HepG2 (cell line): Measurements from ENCODE around the gene SUSD4. TPM values are rescaled to one million over a fixed set of nuclear protein-coding genes. Genes with fewer than 3 reads are reported as not detected.
A peak's percentile ranks its signal among the peaks of the same experiment; 100 is the strongest.

Experiments
- ATAC-seq: fragments of 200-7000 bp; cut with Tn5 transposase; 3 replicates; pipeline ENCODE4 v1.9.1; 2020; ENCODE audit warnings: mild to moderate bottlenecking, moderate library complexity
- BruUV-seq: library from RNA; stranded (reverse); fragments of 400-500 nt; replicated peaks from 2 replicates; lab custom pipeline; 2021; lab: Mats Ljungman, UMichigan
- CTCF ChIA-PET: fragments of 300-600 bp; formaldehyde crosslinking; extraction: SDS; loops from one replicate; lab custom pipeline; 2021; ENCODE audit warnings: low total read pairs, inconsistent platforms, low intra/inter-chr PET ratio; lab: Yijun Ruan, JAX
- POLR2A ChIA-PET: fragments of 350-600 bp; sonication (Branson Sonifier 250); formaldehyde crosslinking; loops from one replicate; lab custom pipeline; 2020; ENCODE audit warnings: antibody characterized with exemption, inconsistent platforms; lab: Yijun Ruan, JAX
- DNase-seq: peaks from one replicate; pipeline ENCODE4 v3.0.0-alpha.2; 2015; ENCODE audit warnings: low spot score
- FAIRE-seq: peaks from 3 replicates; lab custom pipeline; 2011; peaks lifted over from hg19 to GRCh38; lab: Jason Lieb, UNC
- H2AFZ ChIP-seq: one replicate; pipeline ENCODE4 v1.6.1; 2011; ENCODE audit warnings: low read length, inconsistent platforms
- H3K27ac ChIP-seq: fragments of 300-600 bp; 3 replicates; pipeline ENCODE4 v1.8.0; 2011; ENCODE audit warnings: mixed run types, mild to moderate bottlenecking, mixed read lengths, low read length, inconsistent platforms; ENCODE audit not compliant: insufficient read depth; ENCODE audit errors: extremely low read length
- H3K27me3 ChIP-seq, 2 experiments: fragments of 200-600 bp in 1 of 2; 2 replicates in 1 of 2; 3 replicates in 1 of 2; pipeline versions ENCODE4 v1.6.0 to v1.8.0; 2011; ENCODE audit warnings: low read length in 2 of 2, mild to moderate bottlenecking in 2 of 2, moderate library complexity in 2 of 2, inconsistent platforms in 1 of 2; ENCODE audit not compliant: insufficient read depth in 2 of 2, control insufficient read depth in 1 of 2
- H3K36me3 ChIP-seq, 2 experiments: fragments of 200-600 bp in 1 of 2; replicated peaks in 1 of 2; 2 replicates in 1 of 2; 3 replicates in 1 of 2; pipeline versions ENCODE4 v1.5.1 to v1.8.0; 2011; ENCODE audit warnings: low read length in 2 of 2, inconsistent platforms in 1 of 2; ENCODE audit not compliant: insufficient read depth in 2 of 2, control insufficient read depth in 1 of 2
- H3K4me1 ChIP-seq: 2 replicates; pipeline ENCODE4 v1.5.1; 2012; ENCODE audit warnings: low read length, inconsistent platforms; ENCODE audit not compliant: insufficient read depth
- H3K4me2 ChIP-seq: 2 replicates; pipeline ENCODE4 v1.6.0; 2011; ENCODE audit warnings: low read depth, low read length, inconsistent platforms
- H3K4me3 ChIP-seq, 3 experiments: fragments of 200-600 bp in 1 of 3; sonication (generic), shearing (Covaris generic) in 1 of 3; replicated peaks in 1 of 3; 2 replicates each; pipeline ENCODE4 v1.5.1; 2011 to 2016; ENCODE audit warnings: low read length in 3 of 3, inconsistent platforms in 2 of 3, low read depth in 2 of 3, mild to moderate bottlenecking in 2 of 3, control low read depth in 1 of 3, mixed read lengths in 1 of 3; ENCODE audit not compliant: insufficient read depth in 1 of 3
- H3K79me2 ChIP-seq: one replicate; pipeline ENCODE4 v1.6.1; 2011; ENCODE audit warnings: low read length, inconsistent platforms; ENCODE audit not compliant: insufficient read depth
- H3K9ac ChIP-seq: 2 replicates; pipeline ENCODE4 v1.6.0; 2011; ENCODE audit warnings: mild to moderate bottlenecking, low read depth, low read length, inconsistent platforms; ENCODE audit not compliant: insufficient read depth
- H3K9me3 ChIP-seq: 2 replicates; pipeline ENCODE4 v1.5.1; 2012; ENCODE audit warnings: mild to moderate bottlenecking, low read length
- H4K20me1 ChIP-seq: 2 replicates; pipeline ENCODE4 v1.6.0; 2011; ENCODE audit warnings: inconsistent platforms, mild to moderate bottlenecking, low read length, moderate library complexity; ENCODE audit not compliant: insufficient read depth
- DRAP1 ChIP-seq: IDR thresholded peaks from 2 replicates; pipeline ENCODE4 v1.6.1; 2016; ENCODE audit warnings: missing genetic modification reagents, missing compliant biosample characterization
- MEIS2 ChIP-seq: sonication (generic); formaldehyde crosslinking; IDR thresholded peaks from 2 replicates; pipeline ENCODE4 v1.9.0; 2021; ENCODE audit warnings: mild to moderate bottlenecking, missing genetic modification reagents
- RFX5 ChIP-seq: IDR thresholded peaks from 2 replicates; pipeline ENCODE4 v1.6.1; 2011; ENCODE audit warnings: low read depth, low read length, improper control_type of control experiment
- ZNF10 ChIP-seq: sonication (generic); formaldehyde crosslinking; IDR thresholded peaks from 2 replicates; pipeline ENCODE4 v1.4.0; 2020; ENCODE audit warnings: mild to moderate bottlenecking, low read depth, missing genetic modification reagents, borderline replicate concordance
- ZNF263 ChIP-seq: sonication (generic); formaldehyde crosslinking; IDR thresholded peaks from 2 replicates; pipeline ENCODE4 v1.4.0; 2020; ENCODE audit warnings: missing genetic modification reagents
- WGBS: methylation state at CpG from one replicate; pipeline ENCODE4 v1.1.6; 2017; ENCODE audit warnings: low lambda C conversion rate; 5-methylcytosine and 5-hydroxymethylcytosine counted together
- in situ Hi-C: cut with HindIII; loops from 2 replicates; pipeline ENCODE4 v1.10.0; 2017; ENCODE audit warnings: low pct_unique_long_range_greater_than_20kb; ENCODE audit not compliant: extremely low pct_ligation_motif_present
- intact Hi-C: fragments of 100-400 bp; cut with micrococcal nuclease; formaldehyde crosslinking; loops from one replicate; pipeline ENCODE4 v1.10.0; 2022; ENCODE audit not compliant: unreplicated experiment
- polyA plus RNA-seq, 8 experiments: library from polyadenylated mRNA; depleted of rRNA in 3 of 8; stranded (reverse) in 7 of 8; unstranded in 1 of 8; fragments of >200 nt; fragmentation: Illumina TruSeq in 4 of 8; extraction: Trizol in 4 of 8; gene quantifications; 2 replicates each; pipeline versions ENCODE4 v1.2.1 to v1.2.3, GENCODE V29; 2011 to 2016; ENCODE audit warnings: low read depth in 4 of 8, missing spikeins in 1 of 8, mixed read lengths in 1 of 8; ENCODE audit not compliant: insufficient read depth in 1 of 8
- total RNA-seq, 5 experiments: library from RNA; depleted of rRNA; stranded (reverse); fragments of >200 nt; fragmentation: Illumina TruSeq; extraction: Trizol; gene quantifications; 2 replicates each; pipeline ENCODE4 v1.2.3, GENCODE V29; 2016; ENCODE audit warnings: low read depth in 1 of 5
- TF ChIP-seq, protein P1 (sequence below): fragments of 450-650 bp; IDR thresholded peaks from 2 replicates; pipeline ENCODE4 v1.6.1; 2016

Gene SUSD4
- total and polyA plus RNA-seq, 2 of the 13 experiments (the other 11 are each of a cell fraction or from before 2014, with no cell fraction given) = not detected

DNA sequence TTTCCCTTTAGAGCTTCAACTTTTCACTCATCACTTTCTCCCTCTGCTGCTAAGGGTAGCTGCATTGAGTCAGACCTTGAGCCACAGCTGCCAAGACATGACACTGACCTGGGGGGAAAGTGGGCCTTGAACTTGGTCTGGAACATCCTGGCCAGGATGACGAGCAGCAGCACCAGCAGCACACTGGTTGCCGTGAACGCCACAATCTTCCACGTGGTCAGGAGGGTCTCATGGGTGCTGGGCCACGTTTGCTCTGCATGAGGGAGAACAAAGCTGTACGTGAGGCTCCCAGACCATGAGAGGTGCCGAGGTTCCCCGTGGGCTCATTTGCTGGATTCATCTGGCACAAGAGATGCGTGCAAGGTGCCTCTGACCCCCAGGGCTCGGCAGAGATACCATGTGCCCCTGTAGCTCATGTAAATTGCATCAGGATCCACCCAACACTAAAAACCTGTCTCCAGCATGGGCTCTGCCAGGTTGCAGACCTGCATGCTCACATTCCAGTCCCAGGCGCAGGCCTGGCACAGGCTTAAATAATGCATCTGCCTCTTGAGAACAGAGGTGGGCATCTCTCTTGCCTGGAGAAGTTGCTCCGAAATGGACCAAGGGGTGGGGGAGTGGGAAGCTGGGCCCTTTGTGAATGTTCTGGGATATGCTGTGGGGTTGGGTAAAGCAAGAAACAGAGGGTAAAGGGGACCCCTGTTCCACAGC, 136.3 kb downstream of the SUSD4 start:
- Histone ChIP-seq H3K27ac (no peak overlapping the region), H3K79me2 (no peaks in the 10 kb centered on the region), H3K27me3 (peaks cover 0 to 6% of the 10 kb centered on the region in 2 experiments; a peak in 3 of 5 replicates), H3K4me3 (no peak overlapping the region), H3K9ac (no peak overlapping the region), H3K36me3 (no peaks in the 10 kb centered on the region), H3K9me3 (no peaks in the 10 kb centered on the region), H3K4me1 (no peaks in the 10 kb centered on the region), H3K4me2 (no peak overlapping the region), H2AFZ (no peak overlapping the region), H4K20me1 (no peaks in the 10 kb centered on the region)
- in situ Hi-C loops (no loop called here), intact Hi-C loops (no loop called here)
- WGBS = 9% methylated on average over 11 of the region's 12 CpGs
- no peak for DNase-seq
- no TSS peak for BruUV-seq
- ATAC-seq = no peak
- TF ChIP-seq ZNF10 (CRISPR knock-in tag) (no peak), RFX5 (no peak), ZNF263 (no peak), DRAP1 (CRISPR knock-in tag) (no peak), MEIS2 (no peak)
- TF ChIP-seq, protein P1, sequence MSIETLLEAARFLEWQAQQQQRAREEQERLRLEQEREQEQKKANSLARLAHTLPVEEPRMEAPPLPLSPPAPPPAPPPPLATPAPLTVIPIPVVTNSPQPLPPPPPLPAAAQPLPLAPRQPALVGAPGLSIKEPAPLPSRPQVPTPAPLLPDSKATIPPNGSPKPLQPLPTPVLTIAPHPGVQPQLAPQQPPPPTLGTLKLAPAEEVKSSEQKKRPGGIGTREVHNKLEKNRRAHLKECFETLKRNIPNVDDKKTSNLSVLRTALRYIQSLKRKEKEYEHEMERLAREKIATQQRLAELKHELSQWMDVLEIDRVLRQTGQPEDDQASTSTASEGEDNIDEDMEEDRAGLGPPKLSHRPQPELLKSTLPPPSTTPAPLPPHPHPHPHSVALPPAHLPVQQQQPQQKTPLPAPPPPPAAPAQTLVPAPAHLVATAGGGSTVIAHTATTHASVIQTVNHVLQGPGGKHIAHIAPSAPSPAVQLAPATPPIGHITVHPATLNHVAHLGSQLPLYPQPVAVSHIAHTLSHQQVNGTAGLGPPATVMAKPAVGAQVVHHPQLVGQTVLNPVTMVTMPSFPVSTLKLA = 0 out of 2 replicates have a peak, but pooled peaks have one; percentile 21
- FAIRE-seq = no peak
- POLR2A ChIA-PET = no interaction called here
- CTCF ChIA-PET = no interaction called here
